GM21367 (cell line): ENCODE data around the gene SLC13A5.

Experiments used
- ATAC-seq: cut with Tn5 transposase; IDR thresholded peaks from one replicate; pipeline ENCODE4 v1.9.1; 2021; ENCODE audit not compliant: unreplicated experiment

Gene SLC13A5

GRCh38 chr17:6639586-6640535 lies 73.3 kb downstream of the SLC13A5 start:
- ATAC-seq: no peak

GRCh38 chr17:6639014-6639585 lies 74.1 kb downstream of the SLC13A5 start:
- no peak for ATAC-seq

DNA sequence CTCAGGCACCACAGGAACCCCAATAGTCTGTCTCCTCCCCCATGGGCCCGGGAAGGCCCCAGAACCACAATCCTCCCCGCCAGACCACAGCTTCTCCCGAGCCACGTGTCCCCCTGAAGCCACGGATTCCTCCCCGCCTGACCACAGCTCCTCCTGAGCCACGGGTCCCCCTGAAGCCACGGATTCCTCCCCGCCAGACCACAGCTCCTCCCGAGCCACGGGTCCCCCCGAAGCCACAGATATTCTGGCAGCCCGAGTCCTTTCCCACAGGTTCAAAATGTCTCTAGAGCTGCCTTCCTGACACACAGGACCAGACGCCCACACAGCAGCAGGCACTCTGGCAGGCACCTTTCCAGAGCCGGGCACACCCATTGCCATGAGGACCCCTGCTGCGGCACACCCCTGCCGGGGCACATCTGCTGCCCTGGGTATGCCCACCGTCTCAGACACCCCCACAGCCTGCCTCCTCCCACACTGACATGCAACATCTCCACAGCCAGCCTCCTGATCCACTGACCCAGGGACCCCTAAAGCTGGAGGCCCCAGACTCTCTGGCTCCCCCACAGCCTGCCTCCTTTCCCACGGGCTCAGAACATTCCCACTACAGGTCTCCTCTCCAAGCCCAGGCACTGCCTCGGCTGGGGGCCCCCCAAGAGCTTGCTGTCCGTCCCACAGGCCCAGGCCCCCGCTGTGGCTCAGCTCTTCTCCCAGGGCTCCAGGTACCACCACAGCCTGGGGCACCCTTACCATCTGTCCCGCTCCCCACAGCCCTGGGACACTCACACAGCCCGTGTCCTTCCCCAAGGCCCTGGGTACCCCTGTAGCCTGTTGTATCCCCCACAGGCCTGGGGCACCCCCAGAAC lies 74.9 kb downstream of the SLC13A5 start:
- no peak for ATAC-seq

- ATAC-seq: no peak
These were observed 75.7 kb downstream of the SLC13A5 start for GRCh38 chr17:6637458-6637840.

- ATAC-seq: no peak
These were observed 76.3 kb downstream of the SLC13A5 start for GRCh38 chr17:6636616-6637457.

GRCh38 chr17:6636105-6636504 lies 77.1 kb downstream of the SLC13A5 start:
- no peak for ATAC-seq
